HG02610 (cell line): ENCODE measurements around the gene TTC31.
"Not testable (repeated sequence)": the region's sequence is repeated elsewhere in the genome, so short reads cannot be mapped to it uniquely, and the experiment has no call there.

Source experiments
- ATAC-seq: cut with Tn5 transposase; IDR thresholded peaks from one replicate; pipeline ENCODE4 v1.9.1; 2021; ENCODE audit warnings: mild to moderate bottlenecking, moderate library complexity; ENCODE audit not compliant: unreplicated experiment

Gene TTC31

GRCh38 chr2:74482801-74483674 lies at the start of gene TTC31, which contains the start of gene CCDC142:
TSS of gene TTC31 (plus strand) at chr2:74483081. CDS start at chr2:74483096, 15 bp downstream.
TSS of gene CCDC142 (minus strand) at chr2:74482998. CDS start at chr2:74482837, 161 bp downstream.
- ATAC-seq = peak; percentile 91

- no peak for ATAC-seq
Measured at GRCh38 chr2:74436111-74436805, 46.6 kb upstream of the TTC31 start.

GRCh38 chr2:74436848-74437695 lies 45.8 kb upstream of the TTC31 start:
- ATAC-seq = no peak

DNA sequence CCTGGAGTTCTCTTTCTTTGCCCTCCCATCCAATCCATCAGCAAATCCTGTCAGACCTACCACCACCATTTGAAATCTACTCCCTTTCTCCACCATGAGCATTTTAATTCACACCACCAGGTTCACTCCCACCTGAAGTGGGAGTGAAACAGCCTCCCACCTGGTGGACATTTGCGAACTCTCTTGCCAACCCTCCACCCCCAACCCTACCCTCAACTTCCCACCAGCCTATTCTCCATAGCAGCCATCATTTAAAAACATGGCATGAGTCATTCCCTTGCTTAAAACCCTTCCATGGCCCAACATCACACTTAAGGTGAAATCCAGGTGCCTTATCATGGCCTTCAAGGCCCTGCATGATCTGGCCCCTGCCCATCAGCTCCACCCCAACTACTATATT lies 44.6 kb upstream of the TTC31 start:
- no peak for ATAC-seq

DNA sequence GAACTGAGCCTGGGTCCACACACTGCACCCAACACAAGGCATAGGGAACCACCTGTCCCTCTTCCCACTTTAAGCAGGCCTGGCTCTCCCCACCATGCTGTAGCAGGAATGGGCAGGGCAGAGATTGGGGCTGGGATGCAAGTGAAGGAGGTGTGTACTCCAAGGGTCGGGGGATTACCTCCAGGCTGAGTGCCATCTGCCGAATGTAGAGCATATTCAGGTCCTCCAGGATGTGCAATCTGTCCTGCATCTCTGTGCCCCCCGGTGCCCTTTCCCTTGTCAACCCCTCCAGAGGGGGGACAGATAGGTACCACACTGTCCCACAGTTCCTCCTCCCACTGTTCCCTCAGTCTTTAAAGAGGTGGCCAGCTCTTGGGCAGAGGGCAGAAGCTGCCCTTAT lies 43.5 kb upstream of the TTC31 start:
- no peak for ATAC-seq

DNA sequence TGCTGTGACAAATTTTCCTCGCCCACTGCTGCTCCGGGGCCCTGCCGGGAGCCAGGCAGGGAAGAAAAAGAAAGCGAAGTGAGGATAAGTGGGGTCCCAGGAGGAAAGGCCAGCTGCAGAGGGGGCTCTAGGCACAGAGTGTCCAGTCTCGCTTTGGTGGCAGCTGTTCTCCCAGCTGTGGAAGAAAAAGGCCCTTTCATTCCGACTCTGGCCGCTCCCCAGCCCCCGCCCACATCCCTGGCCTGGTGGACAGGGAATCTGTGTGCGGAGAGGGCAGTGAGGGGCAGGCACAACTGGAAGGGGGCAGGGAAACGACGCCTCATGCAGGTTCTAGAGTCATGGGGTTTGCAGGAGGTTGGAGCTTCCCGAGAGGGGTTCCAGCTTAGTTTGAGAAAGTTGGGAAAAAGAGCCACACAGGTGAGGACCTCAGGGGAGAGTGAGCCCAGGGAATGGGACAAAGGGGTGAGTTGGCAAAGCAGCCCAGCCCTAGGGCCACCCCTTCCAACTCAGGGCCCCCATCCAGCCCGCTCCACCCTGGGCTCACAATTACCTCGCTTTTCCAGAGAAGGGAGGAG lies 43.0 kb upstream of the TTC31 start:
- no peak for ATAC-seq

GRCh38 chr2:74440378-74441169 lies 42.3 kb upstream of the TTC31 start:
- peak; percentile 91 for ATAC-seq

DNA sequence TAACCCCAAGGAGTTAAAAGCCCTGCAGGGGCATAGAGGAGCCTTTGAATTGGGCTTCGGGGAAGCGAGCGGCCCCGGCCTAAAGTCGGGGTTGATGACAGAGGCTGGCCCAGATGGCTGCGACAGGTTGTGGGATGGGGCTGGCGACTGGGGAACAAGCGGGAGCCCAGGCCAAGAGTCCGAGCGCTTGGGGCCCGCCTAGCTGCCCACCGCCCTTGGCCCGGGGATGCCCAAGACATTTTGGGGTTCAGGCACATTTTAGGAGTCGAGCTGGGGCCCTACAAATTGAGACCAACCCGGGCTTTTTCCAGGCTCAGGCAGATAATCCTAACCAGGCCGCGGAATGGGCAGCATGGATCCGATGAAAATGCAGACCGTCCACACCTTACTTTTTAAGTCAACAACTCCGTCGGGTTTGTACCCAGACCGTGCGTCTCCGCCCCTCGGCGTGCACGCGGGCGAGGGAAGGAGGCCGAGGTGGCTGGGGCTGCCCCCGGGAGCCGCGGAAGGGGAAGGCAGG lies 41.7 kb upstream of the TTC31 start:
- no peak for ATAC-seq

DNA sequence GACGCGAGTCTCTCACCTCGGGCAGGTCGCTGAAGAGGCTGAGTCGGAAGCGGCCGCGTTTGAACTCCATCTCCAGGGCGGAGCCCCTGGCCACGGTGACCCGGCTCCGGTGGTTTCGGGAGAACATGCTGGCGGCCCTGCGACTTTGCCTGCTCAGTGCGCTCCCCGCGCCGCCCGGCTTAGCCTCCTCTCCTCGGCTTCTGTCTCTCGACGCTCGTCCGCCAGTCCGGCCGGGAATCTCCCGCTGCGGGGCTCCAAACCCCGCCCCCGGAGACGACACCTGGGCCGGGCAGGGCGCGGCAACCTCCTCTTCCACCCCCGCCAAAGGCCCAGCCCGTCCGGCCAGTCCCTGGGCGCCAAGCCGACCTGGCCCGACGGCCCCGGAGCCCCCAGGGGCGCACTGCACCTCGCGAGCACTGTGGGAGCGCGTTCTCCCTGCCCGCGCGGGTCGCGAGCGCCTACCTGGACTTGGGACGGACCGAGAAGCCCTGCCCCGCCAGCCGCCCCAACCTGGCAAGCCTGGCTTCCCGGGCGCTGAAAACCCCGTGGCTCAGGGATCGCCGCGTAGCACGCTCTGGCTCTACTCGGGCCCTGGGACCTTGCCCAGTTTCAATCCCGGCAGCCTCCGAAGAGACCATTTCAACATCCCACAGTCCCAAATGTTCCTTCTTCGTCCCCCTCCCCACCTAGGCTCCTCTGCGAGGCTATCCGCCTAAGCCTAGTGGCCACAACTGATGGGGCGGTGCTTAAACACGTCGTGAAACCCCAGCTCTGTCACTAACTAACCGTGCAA lies 41.0 kb upstream of the TTC31 start, which contains the start of gene RTKN:
TSS of gene RTKN (minus strand) at position 248 of the 793 bp plus-strand sequence. CDS start at position 127, 121 bp downstream.
- ATAC-seq = peak; percentile 27

GRCh38 chr2:74442483-74443297 lies 40.2 kb upstream of the TTC31 start:
- ATAC-seq = not testable (repeated sequence)

- no peak for ATAC-seq
Measured at GRCh38 chr2:74444498-74445318, 38.2 kb upstream of the TTC31 start.

DNA sequence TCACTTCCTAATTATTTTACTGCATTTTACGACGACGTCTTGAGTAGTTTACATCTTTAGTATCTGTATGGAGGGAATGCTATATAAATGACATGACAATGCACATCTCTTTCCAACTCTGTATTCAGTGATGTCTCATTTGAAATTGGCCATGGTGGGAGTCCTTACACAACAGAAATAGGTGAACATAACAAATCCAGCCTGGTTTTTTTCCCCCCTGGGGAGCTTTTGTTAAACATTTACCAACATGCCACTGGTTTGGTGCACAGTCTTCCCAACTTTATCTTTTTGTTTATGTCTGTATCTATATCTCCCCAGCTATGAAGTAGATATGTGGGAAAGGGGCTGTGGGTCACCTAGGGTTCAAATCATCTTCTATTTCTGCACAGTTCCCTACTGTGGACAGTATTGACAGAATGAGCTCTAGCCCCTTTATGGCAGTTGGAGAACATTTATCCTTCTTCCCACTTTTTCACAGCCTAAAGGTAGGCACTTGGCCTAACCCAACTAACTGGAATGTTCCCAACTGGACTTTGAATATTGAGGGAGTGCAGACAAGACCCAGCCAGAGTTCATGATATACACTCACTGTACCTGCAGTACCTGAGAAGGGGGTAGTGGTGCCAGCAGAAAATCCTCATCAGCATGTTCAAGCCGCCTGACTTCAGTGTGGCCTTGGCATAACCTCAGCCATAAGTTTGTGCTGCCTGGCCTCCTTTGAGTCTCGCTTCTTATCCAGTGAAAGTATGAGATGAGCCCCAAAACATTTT lies 35.5 kb upstream of the TTC31 start:
- no peak for ATAC-seq

- ATAC-seq = no peak
Measured at GRCh38 chr2:74448771-74449170, 34.1 kb upstream of the TTC31 start.

DNA sequence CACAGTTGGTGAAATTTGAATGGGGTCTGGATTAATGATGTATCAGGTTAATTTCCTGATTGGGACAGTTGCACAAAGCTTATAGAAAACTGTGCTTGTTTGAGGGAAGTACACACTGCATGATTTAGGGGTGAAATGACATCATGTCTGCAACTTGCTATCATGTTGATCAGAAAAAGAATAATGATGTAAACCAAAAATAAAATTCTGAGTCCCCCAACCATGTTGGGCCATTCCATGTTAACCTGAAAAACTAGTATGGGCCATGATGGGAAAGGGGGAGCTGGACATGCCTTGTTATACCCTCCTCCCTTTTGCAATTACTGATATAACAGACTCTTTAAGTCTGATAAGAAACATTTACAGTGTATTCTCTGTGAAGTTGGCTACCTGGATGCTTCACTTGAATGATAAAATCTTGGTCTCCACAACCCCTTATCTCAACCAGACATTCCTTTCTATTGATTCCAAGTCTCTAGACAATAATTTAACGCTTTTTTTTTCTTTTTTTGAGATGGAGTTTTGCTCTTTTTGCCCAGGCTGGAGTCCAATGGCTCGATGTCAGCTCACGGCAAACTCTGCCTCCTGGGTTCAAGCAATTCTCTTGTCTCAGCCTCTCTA lies 32.2 kb upstream of the TTC31 start:
- no peak for ATAC-seq

- peak; percentile 43 for ATAC-seq
Measured at GRCh38 chr2:74454654-74455511, 28.0 kb upstream of the TTC31 start, which contains the start of gene INO80B. TSS of gene INO80B (plus strand) at chr2:74455087. CDS start at chr2:74455117, 30 bp downstream.
